Measurements from ENCODE around the gene MAP2K6. TPM values are rescaled to one million over a fixed set of nuclear protein-coding genes. Genes with fewer than 3 reads are reported as not detected.
"Not testable (repeated sequence)": the region's sequence is repeated elsewhere in the genome, so short reads cannot be mapped to it uniquely, and the experiment has no call there.

The MAP2K6 gene
- total and polyA plus RNA-seq, 4 donors, result 0.75 to 6.4 (median 3.9) TPM

- DNase-seq (no peak), ATAC-seq (ENCODE audit: low FRiP score) (no peak)
- Histone ChIP-seq H3K9me3 (ENCODE audit: control insufficient read depth, low read length) (no peaks in the 10 kb centered on the region), H3K4me3 (ENCODE audit: low read length in 2 of 2) (no peak overlapping the region), H3K36me3 (ENCODE audit: control insufficient read depth in 1 of 2, insufficient read depth in 2 of 2, low read length in 1 of 2) (no peaks in the 10 kb centered on the region), H3K4me1 (ENCODE audit: control insufficient read depth in 1 of 2, insufficient read depth in 2 of 2, low read length in 2 of 2) (peaks cover 2 to 4% of the 10 kb centered on the region in 2 donors), H3K27ac (ENCODE audit: low read depth in 1 of 2, low read length in 2 of 2) (no peak overlapping the region), H3K27me3 (ENCODE audit: control insufficient read depth in 1 of 2, insufficient read depth in 2 of 2, low read length in 1 of 2) (no peaks in the 10 kb centered on the region)
- 95 to 96% methylated on average over 3 of the region's 3 CpGs for WGBS, 2 donors
- intact Hi-C loops (cut with DNase I), result no loop called here
These were observed 56.9 kb downstream of the MAP2K6 start for GRCh38 chr17:69471406-69471805.

DNA sequence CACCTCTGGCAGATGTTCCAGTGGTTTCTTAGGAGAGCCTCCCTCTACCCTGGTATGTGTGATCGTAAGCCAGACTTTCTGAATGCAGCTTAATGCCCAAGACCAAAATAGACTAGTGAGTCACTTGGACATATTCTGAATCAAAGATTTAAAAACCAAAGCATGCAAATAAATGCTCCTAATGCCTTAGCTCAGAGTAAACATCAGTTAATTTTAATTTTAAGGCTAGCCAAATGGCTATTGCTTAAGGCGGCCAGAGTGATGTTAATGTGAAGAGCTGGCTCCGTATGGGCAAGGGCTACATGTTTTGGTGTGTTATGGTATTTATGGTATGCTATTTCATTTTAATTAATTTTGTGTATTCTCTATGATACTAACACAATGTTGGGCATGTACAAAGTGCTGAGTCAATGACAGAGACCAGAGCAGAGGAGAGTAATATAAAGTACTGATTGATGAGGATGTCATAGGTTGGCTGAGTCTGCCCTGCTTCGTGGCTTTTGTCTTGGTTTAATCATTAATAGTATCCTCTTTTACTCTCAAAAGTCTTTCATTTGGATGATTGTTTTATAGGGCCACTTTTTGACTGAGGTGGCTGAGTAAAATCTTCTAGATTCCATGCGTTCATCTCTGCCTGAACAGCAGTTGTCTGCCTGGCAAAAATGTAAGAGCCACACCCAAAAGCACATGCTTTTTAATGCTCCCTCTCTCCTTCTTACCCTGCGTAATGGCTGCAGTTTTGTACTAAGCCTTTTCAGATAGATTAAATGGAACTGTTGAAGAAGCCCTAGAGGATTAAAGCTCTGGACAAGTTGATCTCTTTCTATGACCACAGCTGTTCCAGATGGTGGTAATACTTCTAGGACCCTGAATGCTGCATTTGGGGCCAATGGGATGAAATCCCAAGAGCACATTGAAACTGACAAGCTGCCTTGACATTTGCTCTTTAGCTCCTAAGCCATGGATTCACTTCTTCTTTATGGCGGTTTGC lies 59.6 kb downstream of the MAP2K6 start:
- H3K27ac ChIP-seq (ENCODE audit: low read depth in 1 of 2, low read length in 2 of 2), result no peak overlapping the region
- ATAC-seq (ENCODE audit: low FRiP score) (no peak), DNase-seq (no peak)
- WGBS, 2 donors, result 69 to 71% methylated on average over 7 of the region's 7 CpGs
- intact Hi-C loops (cut with DNase I), result no loop called here
- H3K9me3 ChIP-seq (ENCODE audit: control insufficient read depth, low read length), result no peaks in the 10 kb centered on the region
- H3K27me3 ChIP-seq (ENCODE audit: control insufficient read depth in 1 of 2, insufficient read depth in 2 of 2, low read length in 1 of 2), result no peaks in the 10 kb centered on the region
- H3K36me3 ChIP-seq (ENCODE audit: control insufficient read depth in 1 of 2, insufficient read depth in 2 of 2, low read length in 1 of 2), result no peaks in the 10 kb centered on the region
- no peak overlapping the region for H3K4me3 ChIP-seq (ENCODE audit: low read length in 2 of 2)
- peaks cover 2 to 4% of the 10 kb centered on the region in 2 donors for H3K4me1 ChIP-seq (ENCODE audit: control insufficient read depth in 1 of 2, insufficient read depth in 2 of 2, low read length in 2 of 2)

GRCh38 chr17:69477204-69477902 lies 62.9 kb downstream of the MAP2K6 start:
- Histone ChIP-seq H3K9me3 (ENCODE audit: control insufficient read depth, low read length) (no peaks in the 10 kb centered on the region), H3K27ac (ENCODE audit: low read depth in 1 of 2, low read length in 2 of 2) (no peak overlapping the region), H3K4me1 (ENCODE audit: control insufficient read depth in 1 of 2, insufficient read depth in 2 of 2, low read length in 2 of 2) (peaks cover 2 to 4% of the 10 kb centered on the region in 2 donors), H3K27me3 (ENCODE audit: control insufficient read depth in 1 of 2, insufficient read depth in 2 of 2, low read length in 1 of 2) (no peaks in the 10 kb centered on the region), H3K4me3 (ENCODE audit: low read length in 2 of 2) (no peak overlapping the region), H3K36me3 (ENCODE audit: control insufficient read depth in 1 of 2, insufficient read depth in 2 of 2, low read length in 1 of 2) (no peaks in the 10 kb centered on the region)
- ATAC-seq (ENCODE audit: low FRiP score) (no peak), DNase-seq (no peak)
- WGBS, 2 donors, result 95 to 96% methylated on average over 6 of the region's 6 CpGs
- intact Hi-C loops (cut with DNase I), result no loop called here

DNA sequence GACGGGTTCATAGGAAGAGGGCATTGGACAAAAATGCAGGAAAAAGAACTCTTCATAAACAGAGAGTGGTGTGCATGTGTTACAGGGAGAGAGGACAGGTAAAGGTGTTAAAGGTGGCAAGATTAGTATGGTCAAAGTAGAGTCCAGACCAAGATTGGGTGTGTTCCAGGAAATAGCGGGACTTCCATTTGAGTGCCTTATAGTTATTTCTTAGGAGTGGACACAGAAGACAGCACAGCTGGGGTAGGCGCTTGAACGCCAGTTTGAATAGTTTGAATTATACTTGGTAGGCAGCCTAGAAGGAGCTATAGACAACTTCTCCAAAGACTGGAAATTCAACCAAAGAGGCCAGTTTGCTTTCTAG lies 63.4 kb downstream of the MAP2K6 start:
- WGBS, 2 donors, result 96% methylated on average over 4 of the region's 4 CpGs
- intact Hi-C loops (cut with DNase I), result no loop called here
- Histone ChIP-seq H3K9me3 (ENCODE audit: control insufficient read depth, low read length) (no peaks in the 10 kb centered on the region), H3K27ac (ENCODE audit: low read depth in 1 of 2, low read length in 2 of 2) (no peak overlapping the region), H3K4me3 (ENCODE audit: low read length in 2 of 2) (no peak overlapping the region), H3K27me3 (ENCODE audit: control insufficient read depth in 1 of 2, insufficient read depth in 2 of 2, low read length in 1 of 2) (no peaks in the 10 kb centered on the region), H3K4me1 (ENCODE audit: control insufficient read depth in 1 of 2, insufficient read depth in 2 of 2, low read length in 2 of 2) (peaks cover 2 to 4% of the 10 kb centered on the region in 2 donors), H3K36me3 (ENCODE audit: control insufficient read depth in 1 of 2, insufficient read depth in 2 of 2, low read length in 1 of 2) (no peaks in the 10 kb centered on the region)
- ATAC-seq (ENCODE audit: low FRiP score), result no peak
- DNase-seq, result no peak

DNA sequence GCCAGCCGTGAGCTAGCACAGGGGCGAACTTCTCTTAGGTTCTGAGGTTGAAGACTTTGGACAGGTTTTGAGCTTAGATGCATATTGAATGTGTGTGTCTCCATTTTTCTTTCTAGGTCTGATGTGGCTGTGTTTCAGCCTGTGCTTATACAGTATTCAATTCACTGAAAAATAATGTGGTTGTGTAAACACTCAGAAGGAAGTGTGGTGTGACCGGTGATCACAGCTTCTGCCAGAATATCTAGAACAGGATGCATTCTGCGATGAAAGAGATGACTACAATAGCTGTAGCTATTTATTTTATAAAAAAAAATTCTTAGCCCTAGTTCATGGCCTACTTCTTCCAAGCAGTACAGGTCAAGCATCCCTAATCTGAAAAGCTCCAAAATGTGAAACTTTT lies 64.4 kb downstream of the MAP2K6 start:
- H3K9me3 ChIP-seq (ENCODE audit: control insufficient read depth, low read length), result no peaks in the 10 kb centered on the region
- peaks cover 2% of the 10 kb centered on the region in 2 donors for H3K4me1 ChIP-seq (ENCODE audit: control insufficient read depth in 1 of 2, insufficient read depth in 2 of 2, low read length in 2 of 2)
- intact Hi-C loops (cut with DNase I), result no loop called here
- no peaks in the 10 kb centered on the region for H3K27me3 ChIP-seq (ENCODE audit: control insufficient read depth in 1 of 2, insufficient read depth in 2 of 2, low read length in 1 of 2)
- no peak overlapping the region for H3K4me3 ChIP-seq (ENCODE audit: low read length in 2 of 2)
- ATAC-seq (ENCODE audit: low FRiP score), result no peak
- no peak overlapping the region for H3K27ac ChIP-seq (ENCODE audit: low read depth in 1 of 2, low read length in 2 of 2)
- 94 to 96% methylated on average over 4 of the region's 4 CpGs for WGBS, 2 donors
- no peaks in the 10 kb centered on the region for H3K36me3 ChIP-seq (ENCODE audit: control insufficient read depth in 1 of 2, insufficient read depth in 2 of 2, low read length in 1 of 2)
- DNase-seq, result no peak

- H3K27me3 ChIP-seq (ENCODE audit: control insufficient read depth in 1 of 2, insufficient read depth in 2 of 2, low read length in 1 of 2); H3K4me3 ChIP-seq (ENCODE audit: low read length in 2 of 2); H3K27ac ChIP-seq (ENCODE audit: low read depth in 1 of 2, low read length in 2 of 2); ATAC-seq (ENCODE audit: low FRiP score); DNase-seq; H3K36me3 ChIP-seq (ENCODE audit: control insufficient read depth in 1 of 2, insufficient read depth in 2 of 2, low read length in 1 of 2); H3K9me3 ChIP-seq (ENCODE audit: control insufficient read depth, low read length); intact Hi-C loops (cut with DNase I); H3K4me1 ChIP-seq (ENCODE audit: control insufficient read depth in 1 of 2, insufficient read depth in 2 of 2, low read length in 2 of 2): not testable (repeated sequence)
- WGBS, 2 donors, result 95 to 97% methylated on average over 7 of the region's 7 CpGs
These were observed 65.3 kb downstream of the MAP2K6 start for GRCh38 chr17:69479756-69480155.

- H3K36me3 ChIP-seq (ENCODE audit: control insufficient read depth in 1 of 2, insufficient read depth in 2 of 2, low read length in 1 of 2), result no peaks in the 10 kb centered on the region
- no peaks in the 10 kb centered on the region for H3K9me3 ChIP-seq (ENCODE audit: control insufficient read depth, low read length)
- WGBS, 2 donors, result 29 to 39% methylated on average over 4 of the region's 4 CpGs
- H3K27ac ChIP-seq (ENCODE audit: low read depth in 1 of 2, low read length in 2 of 2), result peak overlapping the region in 1 of 2 donors; percentile 19
- DNase-seq, result no peak
- H3K4me3 ChIP-seq (ENCODE audit: low read length in 2 of 2), result no peak overlapping the region
- intact Hi-C loops (cut with DNase I), result no loop called here
- no peaks in the 10 kb centered on the region for H3K27me3 ChIP-seq (ENCODE audit: control insufficient read depth in 1 of 2, insufficient read depth in 2 of 2, low read length in 1 of 2)
- H3K4me1 ChIP-seq (ENCODE audit: control insufficient read depth in 1 of 2, insufficient read depth in 2 of 2, low read length in 2 of 2), result no peaks in the 10 kb centered on the region
- no peak for ATAC-seq (ENCODE audit: low FRiP score)
These were observed 65.7 kb downstream of the MAP2K6 start for GRCh38 chr17:69480245-69480644.

DNA sequence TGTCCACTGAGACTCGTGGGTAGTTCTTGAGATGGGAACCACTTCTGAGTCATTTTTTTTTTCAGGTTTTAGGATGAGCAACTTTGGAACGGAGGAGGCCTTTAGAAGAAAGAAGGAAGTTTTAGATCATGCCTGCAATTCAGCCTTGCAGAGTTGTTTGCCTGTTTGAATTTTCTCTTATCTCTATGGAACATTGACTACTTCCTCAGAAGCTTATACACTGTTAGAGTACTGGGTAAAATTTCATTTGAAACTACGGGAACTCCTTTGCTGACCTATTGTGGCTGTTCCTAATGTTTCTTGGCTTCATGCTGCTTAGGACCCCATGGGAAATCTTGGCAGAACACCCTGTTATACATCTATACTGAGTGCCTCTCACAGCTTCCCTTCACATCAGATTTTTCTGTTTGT lies 70.8 kb downstream of the MAP2K6 start:
- 27 to 53% methylated on average over 3 of the region's 3 CpGs for WGBS, 2 donors
- Histone ChIP-seq H3K4me3 (ENCODE audit: low read length in 2 of 2) (no peak overlapping the region), H3K4me1 (ENCODE audit: control insufficient read depth in 1 of 2, insufficient read depth in 2 of 2, low read length in 2 of 2) (peaks cover 0 to 3% of the 10 kb centered on the region in 2 donors), H3K9me3 (ENCODE audit: control insufficient read depth, low read length) (no peaks in the 10 kb centered on the region), H3K27me3 (ENCODE audit: control insufficient read depth in 1 of 2, insufficient read depth in 2 of 2, low read length in 1 of 2) (no peaks in the 10 kb centered on the region), H3K27ac (ENCODE audit: low read depth in 1 of 2, low read length in 2 of 2) (peak overlapping the region in 1 of 2 donors; percentile 86), H3K36me3 (ENCODE audit: control insufficient read depth in 1 of 2, insufficient read depth in 2 of 2, low read length in 1 of 2) (no peaks in the 10 kb centered on the region)
- ATAC-seq (ENCODE audit: low FRiP score) (peak; percentile 84), DNase-seq (no peak)
- intact Hi-C loops (cut with DNase I), result no loop called here

Data from aorta (tissue), 5 donors.